H1 (cell line): ENCODE data around the gene RHEX. TPM values are rescaled to one million over a fixed set of nuclear protein-coding genes. Genes with fewer than 3 reads are reported as not detected.

Experiments
- CTCF ChIA-PET: fragments of 300-600 bp; sonication (Branson Sonifier 250); formaldehyde crosslinking; loops from one replicate; lab custom pipeline; 2021; ENCODE audit not compliant: partially characterized antibody; lab: Charles Lee
- POLR2A ChIA-PET: fragments of 300-600 bp; sonication (Branson Sonifier 250); formaldehyde crosslinking; loops from one replicate; lab custom pipeline; 2021; ENCODE audit warnings: inconsistent platforms; ENCODE audit not compliant: partially characterized antibody; lab: Charles Lee
- DNase-seq, 2 experiments: peaks; one replicate each; pipeline versions ENCODE4 v3.0.0 to v3.0.0-alpha.2; 2010 to 2022; ENCODE audit warnings: low spot score in 2 of 2, low read depth in 1 of 2, mixed read lengths in 1 of 2
- FAIRE-seq: peaks from 2 replicates; lab custom pipeline; 2011; peaks lifted over from hg19 to GRCh38; lab: Jason Lieb, UNC
- H2AFZ ChIP-seq: 2 replicates; pipeline ENCODE4 v1.8.1; 2012; ENCODE audit warnings: low read length, inconsistent platforms
- H2AK5ac ChIP-seq: 2 replicates; pipeline ENCODE4 v1.6.1; 2013; ENCODE audit warnings: low read depth, low read length
- H2BK120ac ChIP-seq: replicated peaks from 2 replicates; pipeline ENCODE3; 2013; ENCODE audit warnings: low read depth, low read length, inconsistent platforms
- H2BK12ac ChIP-seq: 2 replicates; pipeline ENCODE4 v1.6.1; 2013; ENCODE audit warnings: low read depth, low read length
- H2BK15ac ChIP-seq: 2 replicates; pipeline ENCODE4 v1.6.1; 2013; ENCODE audit warnings: low read length
- H2BK20ac ChIP-seq: 2 replicates; pipeline ENCODE4 v1.6.1; 2013; ENCODE audit warnings: low read length
- H2BK5ac ChIP-seq: 2 replicates; pipeline ENCODE4 v1.6.1; 2013; ENCODE audit warnings: low read depth, low read length
- H3K14ac ChIP-seq: 2 replicates; pipeline ENCODE4 v1.6.1; 2013; ENCODE audit warnings: inconsistent platforms; ENCODE audit not compliant: insufficient read length
- H3K18ac ChIP-seq: 2 replicates; pipeline ENCODE4 v1.6.1; 2013; ENCODE audit warnings: low read length; ENCODE audit errors: extremely low read depth
- H3K23ac ChIP-seq: 2 replicates; pipeline ENCODE4 v1.6.1; 2013; ENCODE audit warnings: inconsistent platforms; ENCODE audit not compliant: insufficient read length
- H3K23me2 ChIP-seq: 2 replicates; pipeline ENCODE4 v1.6.1; 2013; ENCODE audit warnings: low read depth, low read length
- H3K27ac ChIP-seq: 2 replicates; pipeline ENCODE4 v1.6.1; 2011; ENCODE audit warnings: low read depth, low read length, inconsistent platforms
- H3K27me3 ChIP-seq, 4 experiments: replicated peaks in 1 of 4; 1 replicate in 1 of 4; 2 replicates in 3 of 4; pipeline versions ENCODE4 v1.6.1 to v1.8.1; 2011 to 2013; ENCODE audit warnings: low read length in 3 of 4, mild to moderate bottlenecking in 3 of 4, inconsistent platforms in 2 of 4, mixed read lengths in 2 of 4, moderate library complexity in 1 of 4; ENCODE audit not compliant: control insufficient read depth in 3 of 4, insufficient read depth in 3 of 4; ENCODE audit errors: extremely low read depth in 1 of 4
- H3K36me3 ChIP-seq, 4 experiments: 2 replicates each; pipeline versions ENCODE4 v1.6.1 to v1.8.1; 2011 to 2013; ENCODE audit warnings: mild to moderate bottlenecking in 4 of 4, low read length in 3 of 4, moderate library complexity in 2 of 4, control low read depth in 1 of 4, inconsistent platforms in 1 of 4; ENCODE audit not compliant: insufficient read depth in 4 of 4, control insufficient read depth in 2 of 4
- H3K4ac ChIP-seq: replicated peaks from 2 replicates; pipeline ENCODE3; 2013; ENCODE audit warnings: low read length, low read depth, mixed read lengths, inconsistent platforms; ENCODE audit not compliant: insufficient read length
- H3K4me1 ChIP-seq, 4 experiments: replicated peaks in 1 of 4; 1 replicate in 1 of 4; 2 replicates in 3 of 4; pipeline versions ENCODE4 v1.6.1 to v1.8.1; 2011 to 2013; ENCODE audit warnings: low read length in 3 of 4, inconsistent platforms in 2 of 4, mixed read lengths in 1 of 4; ENCODE audit not compliant: insufficient read depth in 4 of 4, control insufficient read depth in 3 of 4
- H3K4me2 ChIP-seq, 2 experiments: 2 replicates each; pipeline versions ENCODE4 v1.6.1 to v1.8.1; 2011 to 2013; ENCODE audit warnings: low read depth in 2 of 2, low read length in 2 of 2, control low read depth in 1 of 2, inconsistent platforms in 1 of 2, mild to moderate bottlenecking in 1 of 2; ENCODE audit not compliant: insufficient read depth in 1 of 2
- H3K4me3 ChIP-seq, 4 experiments: fragments of 200-600, 300-600 bp in 1 of 4; sonication (generic), shearing (Covaris generic), sonication (Bioruptor Twin) in 1 of 4; 2 replicates each; pipeline versions ENCODE4 v1.5.1 to v1.8.1; 2011 to 2016; ENCODE audit warnings: low read length in 4 of 4, low read depth in 3 of 4, control low read depth in 2 of 4, inconsistent platforms in 2 of 4, mild to moderate bottlenecking in 2 of 4, mixed read lengths in 1 of 4, moderate library complexity in 1 of 4; ENCODE audit not compliant: insufficient read depth in 2 of 4; ENCODE audit errors: extremely low read depth in 1 of 4
- H3K56ac ChIP-seq: replicated peaks from 2 replicates; pipeline ENCODE3; 2013; ENCODE audit warnings: low read depth, mild to moderate bottlenecking, mixed read lengths, low read length, inconsistent platforms; ENCODE audit not compliant: insufficient read length
- H3K79me1 ChIP-seq: 2 replicates; pipeline ENCODE4 v1.6.1; 2013; ENCODE audit warnings: low read depth, low read length, control low read depth
- H3K79me2 ChIP-seq, 2 experiments: 2 replicates each; pipeline versions ENCODE4 v1.6.1 to v1.8.1; 2012 to 2013; ENCODE audit warnings: low read length in 2 of 2, mild to moderate bottlenecking in 2 of 2, inconsistent platforms in 1 of 2; ENCODE audit not compliant: insufficient read depth in 2 of 2, control insufficient read depth in 1 of 2
- H3K9ac ChIP-seq, 4 experiments: replicated peaks in 1 of 4; 1 replicate in 1 of 4; 2 replicates in 3 of 4; pipeline versions ENCODE4 v1.6.1 to v1.8.1; 2011 to 2013; ENCODE audit warnings: low read depth in 3 of 4, low read length in 3 of 4, control low read depth in 2 of 4, mild to moderate bottlenecking in 2 of 4, moderate library complexity in 2 of 4, inconsistent platforms in 1 of 4; ENCODE audit errors: extremely low read depth in 1 of 4
- H3K9me3 ChIP-seq, 2 experiments: 2 replicates each; pipeline versions ENCODE4 v1.6.1 to v1.8.1; 2012 to 2013; ENCODE audit warnings: mild to moderate bottlenecking in 2 of 2, moderate library complexity in 2 of 2, control low read depth in 1 of 2, inconsistent platforms in 1 of 2, low read depth in 1 of 2, low read length in 1 of 2, mixed read lengths in 1 of 2; ENCODE audit not compliant: insufficient read depth in 2 of 2
- H4K20me1 ChIP-seq, 2 experiments: replicated peaks in 1 of 2; 2 replicates each; pipeline versions ENCODE3 to v1.8.1; 2011 to 2013; ENCODE audit warnings: inconsistent platforms in 2 of 2, low read length in 2 of 2, mild to moderate bottlenecking in 1 of 2; ENCODE audit not compliant: insufficient read depth in 2 of 2, control insufficient read depth in 1 of 2
- H4K5ac ChIP-seq: 2 replicates; pipeline ENCODE4 v1.6.1; 2013; ENCODE audit warnings: low read length, low read depth, mixed read lengths, inconsistent platforms; ENCODE audit not compliant: insufficient read length
- H4K8ac ChIP-seq: 2 replicates; pipeline ENCODE4 v1.8.0; 2013; ENCODE audit warnings: mild to moderate bottlenecking, moderate library complexity, low read length, inconsistent platforms; ENCODE audit not compliant: insufficient read depth; ENCODE audit errors: extremely low read depth
- H4K91ac ChIP-seq: replicated peaks from 2 replicates; pipeline ENCODE3; 2013; ENCODE audit warnings: low read length, mixed read lengths, inconsistent platforms; ENCODE audit not compliant: insufficient read length
- CTBP2 ChIP-seq: IDR thresholded peaks from 2 replicates; pipeline ENCODE4 v1.7.0; 2011; ENCODE audit warnings: borderline replicate concordance, mild to moderate bottlenecking, moderate library complexity, mixed read lengths, low read length; ENCODE audit not compliant: insufficient read depth, insufficient read length
- EP300 ChIP-seq, 2 experiments: IDR thresholded peaks; 1 replicate in 1 of 2; 2 replicates in 1 of 2; pipeline ENCODE4 v1.6.1; 2011 to 2012; ENCODE audit warnings: low read depth in 2 of 2, low read length in 2 of 2, mild to moderate bottlenecking in 2 of 2, borderline replicate concordance in 1 of 2, inconsistent platforms in 1 of 2, moderate library complexity in 1 of 2
- GTF2F1 ChIP-seq: IDR thresholded peaks from 2 replicates; pipeline ENCODE4 v1.6.1; 2012; ENCODE audit warnings: low read depth, low read length, improper control_type of control experiment, borderline replicate concordance
- RFX5 ChIP-seq: IDR thresholded peaks from 2 replicates; pipeline ENCODE4 v1.6.1; 2011; ENCODE audit warnings: low read depth, low read length, improper control_type of control experiment, borderline replicate concordance
- SIRT6 ChIP-seq: IDR thresholded peaks from one replicate; pipeline ENCODE4 v1.7.1; 2012; ENCODE audit warnings: low read length, inconsistent platforms
- WGBS, 2 experiments: shearing (Covaris generic) in 1 of 2; methylation state at CpG; one replicate each; pipeline versions ENCODE4 v1.1.6 to v1.1.7; 2013 to 2015; ENCODE audit warnings: low lambda C conversion rate in 2 of 2, mixed read lengths in 2 of 2, inconsistent platforms in 1 of 2, low coverage in 1 of 2, missing lambda C conversion rate in 1 of 2; ENCODE audit not compliant: insufficient replicate concordance in 2 of 2, insufficient coverage in 1 of 2, insufficient read length in 1 of 2; ENCODE audit errors: extremely low coverage in 1 of 2, missing lambda C conversion rate in 1 of 2; 5-methylcytosine and 5-hydroxymethylcytosine counted together
- polyA plus RNA-seq, 7 experiments: library from polyadenylated mRNA; depleted of rRNA in 3 of 7; stranded (reverse) in 5 of 7; unstranded in 2 of 7; fragments of >200 nt in 5 of 7; fragments of 200-250 nt in 2 of 7; gene quantifications; 1 replicate in 5 of 7; 2 replicates in 1 of 7; 4 replicates in 1 of 7; pipeline versions ENCODE4 v1.2.1 to v1.2.3, GENCODE V29; 2011 to 2013; ENCODE audit warnings: missing spikeins in 2 of 7, mixed read lengths in 2 of 7
- total RNA-seq: library from RNA; stranded (reverse); fragmentation: NEBNext Ultra II Directional; extraction: Animal tissue kit (Norgen Biotek cat#: 25700); gene quantifications from 2 replicates; pipeline ENCODE4 v1.2.1, GENCODE V29; 2021

Gene RHEX
- total and polyA plus RNA-seq, 2 of the 8 experiments (the other 6 are each of a cell fraction or from before 2014, with no cell fraction given) = not detected

GRCh38 chr1:206116873-206117150, 63.8 kb downstream of the RHEX start:
- Histone ChIP-seq H3K56ac (no peak overlapping the region), H3K9ac (no peak overlapping the region; a peak in 1 of 7 replicates), H3K79me2 (no peaks in the 10 kb centered on the region), H4K5ac (no peak overlapping the region), H3K23me2 (peaks cover 16% of the 10 kb centered on the region), H2AK5ac (no peak overlapping the region), H3K27ac (no peak overlapping the region), H3K79me1 (peaks cover 2% of the 10 kb centered on the region; the same call in 1 of the 2 replicates), H3K4me3 (peak overlapping the region; percentile 50 to 69 (median 60)), H2AFZ (peak overlapping the region; percentile 55; the same call in 1 of the 2 replicates), H3K4ac (peak overlapping the region; percentile 53), H3K27me3 (peaks cover 3 to 26% (median 24%) of the 10 kb centered on the region in 4 experiments), H2BK5ac (no peak overlapping the region), H3K4me2 (peak overlapping the region; percentile 71 to 89), H4K91ac (no peak overlapping the region), H2BK12ac (no peak overlapping the region), H3K36me3 (no peaks in the 10 kb centered on the region), H4K20me1 (peaks cover 0 to 2% of the 10 kb centered on the region in 2 experiments), H3K9me3 (no peaks in the 10 kb centered on the region; a peak in 2 of 4 replicates), H3K14ac (no peak overlapping the region), H3K18ac (no peak overlapping the region), H2BK120ac (no peak overlapping the region), H3K4me1 (peaks cover 0 to 3% (median 2%) of the 10 kb centered on the region in 4 experiments; a peak in 3 of 7 replicates), H2BK20ac (no peak overlapping the region), H3K23ac (no peak overlapping the region), H4K8ac (no peak overlapping the region), H2BK15ac (no peak overlapping the region)
- POLR2A ChIA-PET = no interaction called here
- WGBS, 2 experiments = 21% methylated on average over 5 of the region's 5 CpGs; no CpG with 5 or more reads in 1 of the 2 experiments
- CTCF ChIA-PET = interaction anchor here (0.8 to 1.3 kb wide), 3 partner anchors 9 to 133 kb away, joined by 3 to 4 read pairs (median 3); no protein-coding TSS in a partner anchor
- DNase-seq (no peak), FAIRE-seq (no peak)
- TF ChIP-seq SIRT6 (no peak), CTBP2 (no peak), EP300 (IDR thresholded peaks at IDR 0.05; ENCODE audit: borderline replicate concordance in 1 of 2, low read depth in 2 of 2, low read length in 2 of 2) (no peak), RFX5 (no peak), GTF2F1 (no peak)
